HepG2 (cell line): ENCODE data around the gene COX6B1. TPM values are rescaled to one million over a fixed set of nuclear protein-coding genes. Genes with fewer than 3 reads are reported as not detected.
A peak's percentile ranks its signal among the peaks of the same experiment; 100 is the strongest.

Source experiments
- ARNTL ChIP-seq: sonication (generic); formaldehyde crosslinking; IDR thresholded peaks from 2 replicates; pipeline ENCODE4 v1.4.0; 2020; ENCODE audit warnings: mild to moderate bottlenecking, missing genetic modification reagents
- EED ChIP-seq: sonication (generic); formaldehyde crosslinking; IDR thresholded peaks from 2 replicates; pipeline ENCODE4 v1.5.0; 2020; ENCODE audit warnings: mild to moderate bottlenecking, missing genetic modification reagents
- ETV5 ChIP-seq: IDR thresholded peaks from 2 replicates; pipeline ENCODE4 v1.6.1; 2018; ENCODE audit warnings: missing biosample characterization, missing genetic modification reagents, inconsistent platforms, borderline replicate concordance
- HDAC2 ChIP-seq: sonication (generic); formaldehyde crosslinking; IDR thresholded peaks from 2 replicates; pipeline ENCODE4 v1.4.0; 2020; ENCODE audit warnings: missing genetic modification reagents
- HMG20A ChIP-seq: IDR thresholded peaks from 2 replicates; pipeline ENCODE4 v1.6.1; 2016; ENCODE audit warnings: borderline replicate concordance
- JDP2 ChIP-seq: sonication (generic); formaldehyde crosslinking; IDR thresholded peaks from 2 replicates; pipeline ENCODE4 v1.8.1; 2022; ENCODE audit warnings: missing genetic modification reagents, borderline replicate concordance
- RFX5 ChIP-seq: IDR thresholded peaks from 2 replicates; pipeline ENCODE4 v1.6.1; 2011; ENCODE audit warnings: low read depth, low read length, improper control_type of control experiment
- SIN3B ChIP-seq: fragments of 150-350 bp; IDR thresholded peaks from 2 replicates; pipeline ENCODE4 v1.6.1; 2014; ENCODE audit warnings: low read length
- ZBTB38 ChIP-seq: sonication (generic); formaldehyde crosslinking; IDR thresholded peaks from 2 replicates; pipeline ENCODE4 v1.5.1; 2020; ENCODE audit warnings: mild to moderate bottlenecking, missing genetic modification reagents
- ZBTB7B ChIP-seq: sonication (generic); formaldehyde crosslinking; IDR thresholded peaks from 2 replicates; pipeline ENCODE4 v1.4.0; 2020; ENCODE audit warnings: missing genetic modification reagents
- ZNF776 ChIP-seq: sonication (generic); formaldehyde crosslinking; IDR thresholded peaks from 2 replicates; pipeline ENCODE4 v1.4.0; 2020; ENCODE audit warnings: mild to moderate bottlenecking, missing genetic modification reagents
- ZNF850 ChIP-seq: sonication (generic); formaldehyde crosslinking; conservative IDR thresholded peaks from 2 replicates; pipeline ENCODE4 v1.9.0; 2021; ENCODE audit warnings: mild to moderate bottlenecking, missing genetic modification reagents
- polyA plus RNA-seq, 8 experiments: library from polyadenylated mRNA; depleted of rRNA in 3 of 8; stranded (reverse) in 7 of 8; unstranded in 1 of 8; fragments of >200 nt; fragmentation: Illumina TruSeq in 4 of 8; extraction: Trizol in 4 of 8; gene quantifications; 2 replicates each; pipeline versions ENCODE4 v1.2.1 to v1.2.3, GENCODE V29; 2011 to 2016; ENCODE audit warnings: low read depth in 4 of 8, missing spikeins in 1 of 8, mixed read lengths in 1 of 8; ENCODE audit not compliant: insufficient read depth in 1 of 8
- total RNA-seq, 5 experiments: library from RNA; depleted of rRNA; stranded (reverse); fragments of >200 nt; fragmentation: Illumina TruSeq; extraction: Trizol; gene quantifications; 2 replicates each; pipeline ENCODE4 v1.2.3, GENCODE V29; 2016; ENCODE audit warnings: low read depth in 1 of 5
- TF ChIP-seq, protein P1 (sequence below): sonication (generic); formaldehyde crosslinking; IDR thresholded peaks from 2 replicates; pipeline ENCODE4 v1.8.0; 2022; ENCODE audit warnings: low read depth, missing genetic modification reagents
- TF ChIP-seq, protein P2 (sequence below): sonication (generic); IDR thresholded peaks from 2 replicates; pipeline ENCODE4 v1.6.1; 2016; ENCODE audit warnings: low read depth, borderline replicate concordance
- TF ChIP-seq, protein P3 (sequence below): sonication (generic); formaldehyde crosslinking; IDR thresholded peaks from 2 replicates; pipeline ENCODE4 v1.9.0; 2021; ENCODE audit warnings: missing genetic modification reagents, borderline replicate concordance
- TF ChIP-seq, protein P4 (sequence below): sonication (generic); formaldehyde crosslinking; IDR thresholded peaks from 2 replicates; pipeline ENCODE4 v1.5.0; 2020; ENCODE audit warnings: missing genetic modification reagents
- TF ChIP-seq, protein P5 (sequence below): sonication (generic); formaldehyde crosslinking; IDR thresholded peaks from 2 replicates; pipeline ENCODE4 v1.4.0; 2020; ENCODE audit warnings: missing genetic modification reagents, borderline replicate concordance
- TF ChIP-seq, protein P6 (sequence below): IDR thresholded peaks from 2 replicates; pipeline ENCODE4 v1.6.1; 2016; ENCODE audit warnings: missing compliant biosample characterization, missing genetic modification reagents, borderline replicate concordance

The COX6B1 gene
- total and polyA plus RNA-seq, 2 of the 13 experiments (the other 11 are each of a cell fraction or from before 2014, with no cell fraction given), result 481 to 487 TPM

DNA sequence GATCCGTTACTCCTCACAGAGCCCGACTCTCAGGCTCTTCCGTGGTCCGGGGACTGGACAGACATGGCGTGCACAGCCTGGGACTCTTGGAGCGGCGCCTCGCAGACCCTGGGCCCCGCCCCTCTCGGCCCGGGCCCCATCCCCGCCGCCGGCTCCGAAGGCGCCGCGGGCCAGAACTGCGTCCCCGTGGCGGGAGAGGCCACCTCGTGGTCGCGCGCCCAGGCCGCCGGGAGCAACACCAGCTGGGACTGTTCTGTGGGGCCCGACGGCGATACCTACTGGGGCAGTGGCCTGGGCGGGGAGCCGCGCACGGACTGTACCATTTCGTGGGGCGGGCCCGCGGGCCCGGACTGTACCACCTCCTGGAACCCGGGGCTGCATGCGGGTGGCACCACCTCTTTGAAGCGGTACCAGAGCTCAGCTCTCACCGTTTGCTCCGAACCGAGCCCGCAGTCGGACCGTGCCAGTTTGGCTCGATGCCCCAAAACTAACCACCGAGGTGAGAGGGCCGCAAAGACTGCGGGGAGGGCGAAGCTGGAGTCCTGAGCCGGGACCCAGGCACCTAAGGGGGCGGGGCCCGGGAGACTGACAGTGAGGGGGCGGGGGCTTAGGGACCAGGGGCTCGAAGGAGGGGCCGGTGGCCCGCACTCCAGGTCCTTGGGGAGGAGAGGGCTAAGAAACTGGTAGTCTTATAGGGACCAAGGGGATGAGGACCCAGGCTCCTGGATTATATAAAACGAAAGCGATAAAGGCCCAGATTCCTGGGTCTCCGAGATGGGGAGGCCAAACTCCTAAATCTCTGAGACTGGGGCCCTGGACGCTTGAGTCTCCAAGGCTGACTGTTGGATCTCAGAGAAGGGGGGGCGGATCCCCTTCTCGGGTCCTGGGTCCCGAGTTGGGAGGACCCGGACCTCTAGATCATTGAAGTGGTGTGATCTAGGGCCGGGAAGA is 4.6 kb upstream of the COX6B1 start (continued):
- TF ChIP-seq, protein P1, sequence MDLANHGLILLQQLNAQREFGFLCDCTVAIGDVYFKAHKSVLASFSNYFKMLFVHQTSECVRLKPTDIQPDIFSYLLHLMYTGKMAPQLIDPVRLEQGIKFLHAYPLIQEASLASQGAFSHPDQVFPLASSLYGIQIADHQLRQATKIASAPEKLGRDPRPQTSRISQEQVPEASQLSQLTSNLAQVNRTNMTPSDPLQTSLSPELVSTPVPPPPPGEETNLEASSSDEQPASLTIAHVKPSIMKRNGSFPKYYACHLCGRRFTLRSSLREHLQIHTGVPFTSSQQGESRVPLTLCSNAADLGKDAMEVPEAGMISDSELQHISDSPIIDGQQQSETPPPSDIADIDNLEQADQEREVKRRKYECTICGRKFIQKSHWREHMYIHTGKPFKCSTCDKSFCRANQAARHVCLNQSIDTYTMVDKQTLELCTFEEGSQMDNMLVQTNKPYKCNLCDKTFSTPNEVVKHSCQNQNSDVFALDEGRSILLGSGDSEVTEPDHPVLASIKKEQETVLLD (CRISPR knock-in tag), result peak; percentile 71; the same call in 1 of the 2 replicates
- TF ChIP-seq HMG20A, result no peak
- no peak; the same call in 1 of the 2 replicates for TF ChIP-seq EED (CRISPR knock-in tag)
- 0 out of 2 replicates have a peak, but pooled peaks have one; percentile 6 for TF ChIP-seq RFX5
- TF ChIP-seq, protein P2, sequence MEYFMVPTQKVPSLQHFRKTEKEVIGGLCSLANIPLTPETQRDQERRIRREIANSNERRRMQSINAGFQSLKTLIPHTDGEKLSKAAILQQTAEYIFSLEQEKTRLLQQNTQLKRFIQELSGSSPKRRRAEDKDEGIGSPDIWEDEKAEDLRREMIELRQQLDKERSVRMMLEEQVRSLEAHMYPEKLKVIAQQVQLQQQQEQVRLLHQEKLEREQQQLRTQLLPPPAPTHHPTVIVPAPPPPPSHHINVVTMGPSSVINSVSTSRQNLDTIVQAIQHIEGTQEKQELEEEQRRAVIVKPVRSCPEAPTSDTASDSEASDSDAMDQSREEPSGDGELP, result peak; percentile 84; the same call in 1 of the 2 replicates
- TF ChIP-seq, protein P3, sequence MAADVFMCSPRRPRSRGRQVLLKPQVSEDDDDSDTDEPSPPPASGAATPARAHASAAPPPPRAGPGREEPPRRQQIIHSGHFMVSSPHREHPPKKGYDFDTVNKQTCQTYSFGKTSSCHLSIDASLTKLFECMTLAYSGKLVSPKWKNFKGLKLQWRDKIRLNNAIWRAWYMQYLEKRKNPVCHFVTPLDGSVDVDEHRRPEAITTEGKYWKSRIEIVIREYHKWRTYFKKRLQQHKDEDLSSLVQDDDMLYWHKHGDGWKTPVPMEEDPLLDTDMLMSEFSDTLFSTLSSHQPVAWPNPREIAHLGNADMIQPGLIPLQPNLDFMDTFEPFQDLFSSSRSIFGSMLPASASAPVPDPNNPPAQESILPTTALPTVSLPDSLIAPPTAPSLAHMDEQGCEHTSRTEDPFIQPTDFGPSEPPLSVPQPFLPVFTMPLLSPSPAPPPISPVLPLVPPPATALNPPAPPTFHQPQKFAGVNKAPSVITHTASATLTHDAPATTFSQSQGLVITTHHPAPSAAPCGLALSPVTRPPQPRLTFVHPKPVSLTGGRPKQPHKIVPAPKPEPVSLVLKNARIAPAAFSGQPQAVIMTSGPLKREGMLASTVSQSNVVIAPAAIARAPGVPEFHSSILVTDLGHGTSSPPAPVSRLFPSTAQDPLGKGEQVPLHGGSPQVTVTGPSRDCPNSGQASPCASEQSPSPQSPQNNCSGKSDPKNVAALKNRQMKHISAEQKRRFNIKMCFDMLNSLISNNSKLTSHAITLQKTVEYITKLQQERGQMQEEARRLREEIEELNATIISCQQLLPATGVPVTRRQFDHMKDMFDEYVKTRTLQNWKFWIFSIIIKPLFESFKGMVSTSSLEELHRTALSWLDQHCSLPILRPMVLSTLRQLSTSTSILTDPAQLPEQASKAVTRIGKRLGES, result peak; percentile 73
- peak; percentile 72 for TF ChIP-seq HDAC2
- peak; percentile 67; the same call in 1 of the 2 replicates for TF ChIP-seq ZBTB7B (CRISPR knock-in tag)
- TF ChIP-seq, protein P4, sequence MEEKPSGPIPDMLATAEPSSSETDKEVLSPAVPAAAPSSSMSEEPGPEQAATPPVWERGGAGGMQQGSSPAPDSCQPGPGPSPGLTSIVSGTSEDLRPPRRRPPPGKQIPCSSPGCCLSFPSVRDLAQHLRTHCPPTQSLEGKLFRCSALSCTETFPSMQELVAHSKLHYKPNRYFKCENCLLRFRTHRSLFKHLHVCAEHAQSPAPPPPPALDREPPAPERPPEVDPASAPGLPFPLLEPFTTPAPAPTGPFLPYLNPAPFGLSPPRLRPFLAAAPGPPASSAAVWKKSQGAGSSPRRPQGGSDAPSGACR (CRISPR knock-in tag), result peak; percentile 41; the same call in 1 of the 2 replicates
- TF ChIP-seq, protein P5, sequence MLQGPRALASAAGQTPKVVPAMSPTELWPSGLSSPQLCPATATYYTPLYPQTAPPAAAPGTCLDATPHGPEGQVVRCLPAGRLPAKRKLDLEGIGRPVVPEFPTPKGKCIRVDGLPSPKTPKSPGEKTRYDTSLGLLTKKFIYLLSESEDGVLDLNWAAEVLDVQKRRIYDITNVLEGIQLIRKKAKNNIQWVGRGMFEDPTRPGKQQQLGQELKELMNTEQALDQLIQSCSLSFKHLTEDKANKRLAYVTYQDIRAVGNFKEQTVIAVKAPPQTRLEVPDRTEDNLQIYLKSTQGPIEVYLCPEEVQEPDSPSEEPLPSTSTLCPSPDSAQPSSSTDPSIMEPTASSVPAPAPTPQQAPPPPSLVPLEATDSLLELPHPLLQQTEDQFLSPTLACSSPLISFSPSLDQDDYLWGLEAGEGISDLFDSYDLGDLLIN (CRISPR knock-in tag), result peak; percentile 79; the same call in 1 of the 2 replicates
- peak; percentile 34; the same call in 1 of the 2 replicates for TF ChIP-seq JDP2 (CRISPR knock-in tag)
- 0 out of 2 replicates have a peak, but pooled peaks have one; percentile 30 for TF ChIP-seq ETV5
- peak; percentile 58; the same call in 1 of the 2 replicates for TF ChIP-seq ZNF776 (CRISPR knock-in tag)
- TF ChIP-seq, protein P6, sequence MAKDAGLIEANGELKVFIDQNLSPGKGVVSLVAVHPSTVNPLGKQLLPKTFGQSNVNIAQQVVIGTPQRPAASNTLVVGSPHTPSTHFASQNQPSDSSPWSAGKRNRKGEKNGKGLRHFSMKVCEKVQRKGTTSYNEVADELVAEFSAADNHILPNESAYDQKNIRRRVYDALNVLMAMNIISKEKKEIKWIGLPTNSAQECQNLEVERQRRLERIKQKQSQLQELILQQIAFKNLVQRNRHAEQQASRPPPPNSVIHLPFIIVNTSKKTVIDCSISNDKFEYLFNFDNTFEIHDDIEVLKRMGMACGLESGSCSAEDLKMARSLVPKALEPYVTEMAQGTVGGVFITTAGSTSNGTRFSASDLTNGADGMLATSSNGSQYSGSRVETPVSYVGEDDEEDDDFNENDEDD (CRISPR knock-in tag), result peak; percentile 93
- TF ChIP-seq ARNTL, result peak; percentile 40; the same call in 1 of the 2 replicates
- no peak for TF ChIP-seq ZNF850
- no peak for TF ChIP-seq SIN3B
- 0 out of 2 replicates have a peak, but pooled peaks have one; percentile 50 for TF ChIP-seq ZBTB38 (CRISPR knock-in tag)
